Uterus (tissue), 2 donors: Measurements from ENCODE around the gene ATP6V0D1.

Source experiments
- POLR2A ChIP-seq, 2 donors: fragments of 450-650 bp; IDR thresholded peaks; one replicate each; pipeline ENCODE4 v1.6.1; 2016; ENCODE audit warnings: antibody characterized with exemption in 2 of 2, mild to moderate bottlenecking in 1 of 2, moderate library complexity in 1 of 2
- TF ChIP-seq, protein P1 (sequence below), 4 experiments: fragments of 200-600 bp in 2 of 4; fragments of 450-650 bp in 2 of 4; sonication (generic) in 2 of 4; IDR thresholded peaks; one replicate each; pipeline ENCODE4 v1.5.1; 2016 to 2019; ENCODE audit warnings: antibody characterized with exemption in 4 of 4, mild to moderate bottlenecking in 2 of 4, moderate library complexity in 1 of 4

DNA sequence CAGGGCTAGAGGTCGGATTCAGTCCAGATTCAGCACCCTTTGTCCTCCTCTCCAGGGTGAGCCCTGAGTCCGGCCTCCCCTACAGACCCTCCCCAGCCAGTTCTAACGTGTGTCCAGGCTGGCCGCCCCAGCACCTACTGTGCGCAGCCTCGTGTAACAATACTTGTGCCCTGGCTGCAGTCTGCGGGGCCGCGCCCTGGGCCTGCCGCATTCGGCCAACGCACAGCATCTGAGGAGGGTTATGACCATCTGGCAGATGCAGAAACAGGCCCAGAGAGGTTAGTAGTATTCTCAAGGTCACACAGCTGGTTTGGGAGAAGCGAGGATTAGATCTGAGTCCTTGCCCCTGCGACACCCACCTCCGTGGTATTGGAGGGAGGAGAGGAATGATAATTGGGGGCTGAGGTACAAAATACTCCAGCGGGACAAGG is 48.6 kb upstream of the ATP6V0D1 start:
- TF ChIP-seq POLR2A (IDR thresholded peaks at IDR 0.05), result no peak
- TF ChIP-seq, protein P1, sequence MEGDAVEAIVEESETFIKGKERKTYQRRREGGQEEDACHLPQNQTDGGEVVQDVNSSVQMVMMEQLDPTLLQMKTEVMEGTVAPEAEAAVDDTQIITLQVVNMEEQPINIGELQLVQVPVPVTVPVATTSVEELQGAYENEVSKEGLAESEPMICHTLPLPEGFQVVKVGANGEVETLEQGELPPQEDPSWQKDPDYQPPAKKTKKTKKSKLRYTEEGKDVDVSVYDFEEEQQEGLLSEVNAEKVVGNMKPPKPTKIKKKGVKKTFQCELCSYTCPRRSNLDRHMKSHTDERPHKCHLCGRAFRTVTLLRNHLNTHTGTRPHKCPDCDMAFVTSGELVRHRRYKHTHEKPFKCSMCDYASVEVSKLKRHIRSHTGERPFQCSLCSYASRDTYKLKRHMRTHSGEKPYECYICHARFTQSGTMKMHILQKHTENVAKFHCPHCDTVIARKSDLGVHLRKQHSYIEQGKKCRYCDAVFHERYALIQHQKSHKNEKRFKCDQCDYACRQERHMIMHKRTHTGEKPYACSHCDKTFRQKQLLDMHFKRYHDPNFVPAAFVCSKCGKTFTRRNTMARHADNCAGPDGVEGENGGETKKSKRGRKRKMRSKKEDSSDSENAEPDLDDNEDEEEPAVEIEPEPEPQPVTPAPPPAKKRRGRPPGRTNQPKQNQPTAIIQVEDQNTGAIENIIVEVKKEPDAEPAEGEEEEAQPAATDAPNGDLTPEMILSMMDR (IDR thresholded peaks at IDR 0.05), result no peak
